ENCODE data around the gene CRY2.
"Not testable (repeated sequence)": the region's sequence is repeated elsewhere in the genome, so short reads cannot be mapped to it uniquely, and the experiment has no call there.

The CRY2 gene

GRCh38 chr11:45880772-45881570, 33.7 kb downstream of the CRY2 start:
- DNase-seq, result no peak

DNA sequence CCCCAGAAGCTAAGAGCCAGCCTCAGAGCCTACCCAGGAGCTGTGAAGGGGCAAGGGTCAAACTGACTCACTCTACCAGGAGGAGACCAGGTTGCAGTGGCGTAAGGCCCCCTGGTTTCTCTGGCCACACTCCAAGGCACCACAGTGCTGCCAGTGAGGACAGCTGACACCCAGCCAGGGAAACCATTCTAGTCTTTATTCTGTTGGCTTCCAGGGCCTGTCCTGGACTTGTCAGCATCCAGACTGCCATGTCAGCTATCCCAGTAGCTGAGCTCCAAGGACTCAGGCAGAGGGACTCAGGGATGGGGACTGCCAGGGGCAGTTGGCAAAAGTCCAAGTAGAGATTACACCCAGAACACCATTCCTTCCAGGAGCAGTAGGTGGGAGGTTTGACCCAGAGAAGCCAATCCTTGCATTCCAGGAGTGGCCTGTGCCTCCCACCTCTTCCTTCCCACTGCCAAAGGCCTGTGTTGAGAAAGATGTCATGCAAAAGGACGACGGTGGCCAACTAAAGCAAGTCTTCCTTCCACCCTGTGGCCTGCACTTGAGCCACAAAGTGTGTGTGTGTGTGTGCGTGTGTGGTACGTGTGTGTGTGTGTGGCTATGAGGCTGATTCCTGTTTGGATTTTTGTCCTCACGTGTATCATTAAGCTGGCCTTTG, 34.6 kb downstream of the CRY2 start:
- DNase-seq, result no peak

- DNase-seq, result no peak
Measured at GRCh38 chr11:45884596-45885185, 37.4 kb downstream of the CRY2 start.

- DNase-seq, result peak; percentile 74
Measured at GRCh38 chr11:45885274-45885920, 38.1 kb downstream of the CRY2 start, which contains the start of gene MAPK8IP1. Gene MAPK8IP1 (plus strand): TSS chr11:45885651. CDS start chr11:45885821, 170 bp downstream.

GRCh38 chr11:45885921-45886721, 38.8 kb downstream of the CRY2 start:
- no peak for DNase-seq

- no peak for DNase-seq
Measured at GRCh38 chr11:45886816-45887520, 39.7 kb downstream of the CRY2 start.

DNA sequence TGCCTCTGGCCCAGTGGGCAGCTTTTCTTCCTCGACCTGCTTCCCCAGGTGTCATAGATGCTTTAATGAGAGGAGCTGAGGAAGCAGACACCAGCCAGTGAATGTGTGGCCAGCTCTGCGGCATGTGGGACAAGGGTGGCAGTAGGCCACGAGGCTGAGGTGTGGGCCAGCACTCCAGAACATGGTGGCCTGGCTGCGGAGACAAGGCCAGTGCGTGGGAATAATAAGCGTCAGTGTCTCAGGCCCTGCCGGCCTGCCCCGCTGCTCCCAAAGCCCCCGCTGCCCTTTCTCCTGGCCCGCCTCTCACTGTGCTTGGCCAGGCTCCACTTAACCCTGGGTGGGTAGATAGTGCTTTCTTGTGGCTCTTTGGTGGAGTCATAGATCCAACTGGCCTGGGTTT, 40.3 kb downstream of the CRY2 start:
- DNase-seq, result no peak

- DNase-seq, result no peak
Measured at GRCh38 chr11:45889555-45889954, 42.3 kb downstream of the CRY2 start.

- no peak for DNase-seq
Measured at GRCh38 chr11:45889966-45890365, 42.7 kb downstream of the CRY2 start.

- no peak for DNase-seq
Measured at GRCh38 chr11:45890886-45891550, 43.7 kb downstream of the CRY2 start.

DNA sequence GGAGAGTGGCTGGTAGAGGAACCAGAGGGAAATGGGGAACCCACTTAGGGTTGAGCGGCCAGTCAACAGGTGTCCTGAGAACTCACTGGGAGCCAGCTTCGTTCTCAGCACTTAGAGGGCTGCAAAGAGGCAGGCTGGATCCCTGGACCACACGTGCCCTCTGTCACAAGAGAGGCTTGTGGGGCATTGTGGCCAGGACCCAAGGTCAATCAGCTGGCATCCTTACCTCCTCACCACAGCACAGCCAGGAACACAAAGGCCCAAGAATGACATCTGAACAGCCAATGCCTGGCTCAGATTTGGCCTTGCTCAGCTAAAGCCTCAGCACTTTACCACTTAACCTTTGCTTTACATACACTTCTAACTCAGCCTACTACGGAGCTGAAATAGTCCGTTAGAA, 45.6 kb downstream of the CRY2 start:
- no peak for DNase-seq

- no peak for DNase-seq
Measured at GRCh38 chr11:45894555-45895247, 47.4 kb downstream of the CRY2 start.

- DNase-seq, result no peak
Measured at GRCh38 chr11:45895553-45896259, 48.4 kb downstream of the CRY2 start.

DNA sequence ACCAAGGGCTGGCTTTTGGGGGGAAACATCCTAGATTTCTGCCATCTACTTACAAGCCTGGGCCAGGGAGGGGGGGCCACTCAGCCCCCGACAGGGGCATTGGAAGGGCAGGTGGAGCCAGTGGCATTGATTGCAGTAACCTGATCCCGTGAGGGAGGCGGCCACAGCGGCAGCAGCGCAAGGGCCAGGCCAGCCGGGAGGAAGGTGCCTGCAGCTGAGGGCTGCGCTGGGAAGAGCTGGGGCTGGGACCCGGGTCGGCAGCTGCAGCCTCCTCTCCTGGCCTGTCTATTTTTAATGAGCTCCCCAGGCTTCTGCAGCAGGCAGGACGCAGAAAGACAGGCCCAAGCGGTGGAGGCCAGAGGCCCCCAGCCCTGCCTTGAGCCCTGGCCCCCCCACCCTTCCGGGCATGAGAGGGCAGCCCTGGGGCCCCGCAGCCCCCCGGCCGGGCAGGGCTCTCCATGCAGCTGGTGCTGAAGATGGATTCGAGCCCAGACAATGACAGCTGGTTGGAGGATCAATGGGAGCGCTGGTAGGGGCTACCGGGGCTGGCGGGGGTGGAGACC, 49.2 kb downstream of the CRY2 start:
- DNase-seq, result no peak

GRCh38 chr11:45897556-45897955, 50.3 kb downstream of the CRY2 start:
- no peak for DNase-seq

GRCh38 chr11:45899086-45899447, 51.8 kb downstream of the CRY2 start:
- no peak for DNase-seq

DNA sequence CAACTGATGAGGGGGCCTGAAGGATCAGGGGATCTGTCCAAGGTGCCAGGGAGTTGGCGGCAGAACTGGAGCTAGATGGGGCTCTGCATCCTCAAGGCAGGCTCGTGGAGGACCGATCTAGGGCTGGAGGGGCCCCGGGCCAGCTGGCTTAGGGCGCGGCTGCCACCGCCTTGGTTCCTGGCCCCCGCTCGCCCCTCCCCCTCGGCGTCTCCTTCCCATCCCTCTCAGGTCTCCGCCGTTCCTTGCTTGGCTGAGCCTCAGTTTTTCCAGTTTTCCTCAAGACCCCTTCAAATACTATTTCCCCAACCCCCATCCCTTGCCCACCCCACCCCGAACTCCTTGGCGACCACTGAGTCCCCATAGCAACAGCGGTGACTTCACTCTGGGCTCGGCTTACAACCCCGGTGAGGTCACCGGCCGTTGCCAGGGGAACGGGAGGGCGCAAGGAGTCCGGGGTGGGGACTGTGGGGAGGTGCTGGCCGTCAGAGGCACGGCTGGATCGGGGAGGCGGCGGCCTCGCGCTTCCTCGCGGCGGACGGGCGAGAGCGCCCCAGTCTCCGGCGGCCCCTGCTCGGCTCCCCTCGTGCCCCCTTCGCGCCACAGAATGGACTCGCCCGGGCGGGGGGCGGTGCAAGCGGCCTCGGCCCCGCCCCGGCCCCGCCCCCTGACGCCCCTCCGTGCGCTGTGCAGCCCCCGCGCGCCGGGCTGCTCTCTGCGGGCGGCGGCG, 52.3 kb downstream of the CRY2 start:
- peak; percentile 72 for DNase-seq

GRCh38 chr11:45900175-45900800, 53.0 kb downstream of the CRY2 start:
- DNase-seq, result not testable (repeated sequence)
